Stomach (tissue), 9 donors: ENCODE data around the gene SCN2A. TPM values are rescaled to one million over a fixed set of nuclear protein-coding genes. Genes with fewer than 3 reads are reported as not detected.
A peak's percentile ranks its signal among the peaks of the same experiment; 100 is the strongest.

Experiments used
- DNase-seq, 2 donors: peaks; one replicate each; pipeline versions ENCODE4 v3.0.0 to v3.0.0-alpha.2; 2013 to 2019
- H3K27ac ChIP-seq, 5 donors: fragments of 200-600 bp in 4 of 5; sonication (generic) in 4 of 5; one replicate each; pipeline ENCODE4 v1.5.1; 2013 to 2019; ENCODE audit warnings: mild to moderate bottlenecking in 1 of 5, moderate library complexity in 1 of 5
- H3K27me3 ChIP-seq, 3 donors: fragments of 200-600 bp; sonication (generic); one replicate each; pipeline ENCODE4 v1.5.1; 2017 to 2019; ENCODE audit warnings: mixed run types in 1 of 3
- H3K36me3 ChIP-seq, 4 donors: fragments of 200-600 bp; sonication (generic); 1 replicate in 3 of 4; 2 replicates in 1 of 4; pipeline ENCODE4 v1.5.1; 2016 to 2019
- H3K4me1 ChIP-seq, 4 donors: fragments of 200-600 bp; sonication (generic); one replicate each; pipeline ENCODE4 v1.5.1; 2016 to 2019
- H3K4me3 ChIP-seq, 4 donors: fragments of 200-600 bp; sonication (generic) in 3 of 4; one replicate each; pipeline ENCODE4 v1.5.1; 2016 to 2019; ENCODE audit warnings: mild to moderate bottlenecking in 1 of 4
- H3K9me3 ChIP-seq, 4 donors: fragments of 200-600 bp; sonication (generic); one replicate each; pipeline ENCODE4 v1.5.1; 2016 to 2019
- EP300 ChIP-seq: sonication (generic); formaldehyde crosslinking; IDR thresholded peaks from one replicate; pipeline ENCODE4 v1.6.1; 2017; ENCODE audit warnings: antibody characterized with exemption
- POLR2A ChIP-seq, 4 donors: fragments of 450-650 bp; IDR thresholded peaks; one replicate each; pipeline ENCODE4 v1.6.1; 2016; ENCODE audit warnings: antibody characterized with exemption in 4 of 4, control low read depth in 2 of 4, mild to moderate bottlenecking in 1 of 4, moderate library complexity in 1 of 4
- POLR2AphosphoS5 ChIP-seq, 3 donors: sonication (generic); formaldehyde crosslinking; IDR thresholded peaks; one replicate each; pipeline ENCODE4 v1.6.1; 2016; ENCODE audit warnings: antibody characterized with exemption in 3 of 3
- WGBS, 5 donors: extraction: QIAGEN DNeasy Blood & Tissue Kit in 3 of 5; methylation state at CpG; one replicate each; pipeline versions ENCODE4 v1.1.5 to v1.1.7; 2013 to 2018; 5-methylcytosine and 5-hydroxymethylcytosine counted together
- intact Hi-C: fragments of 100-400 bp; cut with DNase I; formaldehyde crosslinking; loops from one replicate; pipeline ENCODE4 v1.15.1; 2023; ENCODE audit warnings: low total_unique reads
- polyA plus RNA-seq, 3 donors: library from polyadenylated mRNA; stranded (reverse); fragments of 200-250 nt; gene quantifications; one replicate each; pipeline ENCODE4 v1.2.3, GENCODE V29; 2013
- total RNA-seq, 5 donors: library from RNA; depleted of rRNA; stranded (reverse); fragments of >200 nt; gene quantifications; one replicate each; pipeline versions ENCODE4 v1.1.0 to v1.2.3, GENCODE V29; 2014 to 2016
- TF ChIP-seq, protein P1 (sequence below), 7 experiments: fragments of 450-650 bp in 4 of 7; fragments of 200-600 bp in 3 of 7; sonication (generic) in 3 of 7; IDR thresholded peaks; one replicate each; pipeline ENCODE4 v1.5.1; 2016 to 2019; ENCODE audit warnings: antibody characterized with exemption in 7 of 7, control low read depth in 2 of 7, mild to moderate bottlenecking in 1 of 7
- donor health status: healthy with polysubstance abuse.
- donor health status: Bipolar disorder and iron deficiency.
- donor health status: healthy.

SCN2A gene
- total and polyA plus RNA-seq, 8 donors, result 0.06 to 4.1 (median 1.0) TPM; not detected in 2

DNA sequence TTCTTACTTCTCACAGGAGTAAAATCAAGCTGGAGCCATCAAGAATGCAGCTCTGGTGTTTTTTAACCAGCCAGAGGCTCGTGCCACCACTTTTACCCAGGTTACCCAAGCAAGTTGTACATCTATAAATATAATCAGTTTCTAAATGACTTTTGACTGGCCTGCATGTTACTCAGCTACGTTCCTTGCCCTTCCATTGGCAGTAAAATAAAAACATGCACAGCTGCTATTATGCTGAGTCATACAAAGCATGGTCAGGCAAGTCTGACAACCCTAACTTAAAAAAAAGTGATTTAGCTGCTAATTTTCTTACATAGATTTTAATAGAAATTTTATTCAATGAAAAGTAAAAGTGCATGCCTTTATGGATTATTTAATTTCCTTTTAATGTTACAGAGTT lies 118.5 kb downstream of the SCN2A start:
- Histone ChIP-seq H3K4me3 (no peak overlapping the region), H3K36me3 (no peaks in the 10 kb centered on the region), H3K9me3 (no peaks in the 10 kb centered on the region), H3K27me3 (no peaks in the 10 kb centered on the region), H3K4me1 (no peaks in the 10 kb centered on the region), H3K27ac (no peak overlapping the region)
- TF ChIP-seq, protein P1, sequence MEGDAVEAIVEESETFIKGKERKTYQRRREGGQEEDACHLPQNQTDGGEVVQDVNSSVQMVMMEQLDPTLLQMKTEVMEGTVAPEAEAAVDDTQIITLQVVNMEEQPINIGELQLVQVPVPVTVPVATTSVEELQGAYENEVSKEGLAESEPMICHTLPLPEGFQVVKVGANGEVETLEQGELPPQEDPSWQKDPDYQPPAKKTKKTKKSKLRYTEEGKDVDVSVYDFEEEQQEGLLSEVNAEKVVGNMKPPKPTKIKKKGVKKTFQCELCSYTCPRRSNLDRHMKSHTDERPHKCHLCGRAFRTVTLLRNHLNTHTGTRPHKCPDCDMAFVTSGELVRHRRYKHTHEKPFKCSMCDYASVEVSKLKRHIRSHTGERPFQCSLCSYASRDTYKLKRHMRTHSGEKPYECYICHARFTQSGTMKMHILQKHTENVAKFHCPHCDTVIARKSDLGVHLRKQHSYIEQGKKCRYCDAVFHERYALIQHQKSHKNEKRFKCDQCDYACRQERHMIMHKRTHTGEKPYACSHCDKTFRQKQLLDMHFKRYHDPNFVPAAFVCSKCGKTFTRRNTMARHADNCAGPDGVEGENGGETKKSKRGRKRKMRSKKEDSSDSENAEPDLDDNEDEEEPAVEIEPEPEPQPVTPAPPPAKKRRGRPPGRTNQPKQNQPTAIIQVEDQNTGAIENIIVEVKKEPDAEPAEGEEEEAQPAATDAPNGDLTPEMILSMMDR (IDR thresholded peaks at IDR 0.05), result no peak
- TF ChIP-seq POLR2A (IDR thresholded peaks at IDR 0.05), result no peak
- TF ChIP-seq POLR2AphosphoS5 (IDR thresholded peaks at IDR 0.05), result no peak
- no peak for TF ChIP-seq EP300
- DNase-seq, result peak in 1 of 2 donors; percentile 24
- intact Hi-C loops, result no loop called here
- 17 to 23% (median 19%) methylated on average over 2 of the region's 2 CpGs for WGBS, 5 donors

DNA sequence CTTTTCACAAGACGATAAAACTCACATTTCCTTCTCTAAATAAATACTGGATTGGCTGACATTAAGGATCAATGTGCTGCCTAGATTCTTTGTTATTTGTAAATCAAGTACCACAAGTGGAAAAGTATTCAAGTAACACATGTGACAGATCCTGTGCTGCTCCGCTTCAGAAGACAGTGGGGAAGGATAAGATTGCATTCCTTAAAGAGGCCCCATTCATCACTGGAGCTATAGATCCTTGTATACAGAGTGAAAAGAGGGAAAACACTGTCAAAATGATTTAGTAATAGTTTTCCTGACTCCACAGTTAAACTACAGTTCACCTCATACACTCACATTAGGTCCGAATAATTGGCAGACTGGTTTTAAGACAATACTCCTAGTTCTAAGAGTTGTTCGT lies 122.3 kb downstream of the SCN2A start:
- intact Hi-C loops, result no loop called here
- Histone ChIP-seq H3K9me3 (no peaks in the 10 kb centered on the region), H3K27ac (no peak overlapping the region), H3K36me3 (no peaks in the 10 kb centered on the region), H3K4me1 (no peaks in the 10 kb centered on the region), H3K27me3 (no peaks in the 10 kb centered on the region), H3K4me3 (no peak overlapping the region)
- 62 to 75% (median 66%) methylated on average over 4 of the region's 4 CpGs for WGBS, 5 donors
- TF ChIP-seq POLR2A (IDR thresholded peaks at IDR 0.05), result no peak
- no peak for TF ChIP-seq POLR2AphosphoS5 (IDR thresholded peaks at IDR 0.05)
- no peak for TF ChIP-seq EP300
- TF ChIP-seq, protein P1 (IDR thresholded peaks at IDR 0.05), result no peak
- DNase-seq, result no peak

DNA sequence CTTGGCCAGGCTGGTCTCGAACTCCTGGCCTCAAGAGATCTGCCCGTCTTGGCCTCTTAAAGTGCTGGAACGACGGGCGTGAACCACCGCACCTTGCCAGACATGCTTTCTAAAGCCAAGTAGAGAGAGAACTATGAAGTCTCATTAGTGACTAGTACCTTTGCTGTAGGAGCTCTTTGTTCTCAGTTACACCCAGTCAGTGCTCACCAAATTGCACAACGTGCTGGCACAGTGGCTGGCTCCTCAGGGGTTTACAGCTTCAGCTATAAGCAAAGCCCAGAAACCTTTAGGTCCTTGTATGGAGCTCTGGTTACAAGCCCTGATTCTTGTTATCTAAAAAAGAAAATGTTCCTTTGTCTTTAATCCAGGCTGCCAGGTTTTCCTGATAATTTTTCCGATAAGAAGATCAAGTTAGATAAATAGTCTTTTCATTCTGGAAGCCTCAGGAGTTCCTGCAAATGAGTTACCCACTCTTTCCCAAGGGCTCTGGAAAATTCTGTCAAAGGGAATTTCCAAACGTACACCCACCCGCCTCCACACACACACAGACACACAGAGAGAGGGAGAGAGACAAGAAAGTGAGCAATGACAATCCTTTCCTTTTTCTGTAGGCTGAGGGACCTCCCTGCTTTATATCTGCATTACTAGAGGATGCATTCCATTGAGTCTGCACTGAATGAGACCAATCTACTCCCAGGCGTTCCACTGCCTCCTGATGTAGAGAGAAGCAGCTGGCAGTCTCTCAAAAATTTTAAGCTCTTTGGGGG lies 130.1 kb downstream of the SCN2A start:
- 41 to 52% (median 48%) methylated on average over 11 of the region's 11 CpGs for WGBS, 5 donors
- intact Hi-C loops, result no loop called here
- DNase-seq, result peak; percentile 15 to 56

DNA sequence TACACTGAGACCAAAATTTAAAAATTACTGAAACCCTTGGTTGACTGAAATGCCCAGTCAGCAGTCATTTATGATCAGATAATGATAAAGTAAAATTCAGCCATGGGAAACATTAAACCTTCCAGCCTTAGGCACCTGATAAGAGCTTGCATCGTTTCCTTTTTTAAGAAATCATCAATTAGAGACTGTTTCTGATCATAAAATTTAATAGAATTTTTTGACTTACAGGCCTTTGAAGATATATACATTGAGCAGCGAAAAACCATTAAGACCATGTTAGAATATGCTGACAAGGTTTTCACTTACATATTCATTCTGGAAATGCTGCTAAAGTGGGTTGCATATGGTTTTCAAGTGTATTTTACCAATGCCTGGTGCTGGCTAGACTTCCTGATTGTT lies 130.7 kb downstream of the SCN2A start:
- no peaks in the 10 kb centered on the region for H3K27me3 ChIP-seq
- TF ChIP-seq, protein P1 (IDR thresholded peaks at IDR 0.05), result no peak
- TF ChIP-seq EP300, result no peak
- no peak for TF ChIP-seq POLR2A (IDR thresholded peaks at IDR 0.05)
- TF ChIP-seq POLR2AphosphoS5 (IDR thresholded peaks at IDR 0.05), result no peak
- H3K36me3 ChIP-seq, result no peaks in the 10 kb centered on the region
- no peaks in the 10 kb centered on the region for H3K9me3 ChIP-seq
- H3K4me3 ChIP-seq, result no peak overlapping the region
- no peak for DNase-seq
- H3K27ac ChIP-seq, result no peak overlapping the region
- H3K4me1 ChIP-seq, result peaks cover 0 to 7% (median 2%) of the 10 kb centered on the region in 4 donors
- intact Hi-C loops, result no loop called here
- WGBS, 5 donors, result 59 to 78% (median 69%) methylated on average over 2 of the region's 2 CpGs

More for the DNA sequence above, 130.1 kb downstream of the SCN2A start:
- Histone ChIP-seq H3K36me3 (no peaks in the 10 kb centered on the region), H3K9me3 (no peaks in the 10 kb centered on the region), H3K4me1 (peaks cover 0 to 7% (median 2%) of the 10 kb centered on the region in 4 donors), H3K27me3 (no peaks in the 10 kb centered on the region), H3K4me3 (no peak overlapping the region), H3K27ac (no peak overlapping the region)
- TF ChIP-seq POLR2A (IDR thresholded peaks at IDR 0.05) (no peak), POLR2AphosphoS5 (IDR thresholded peaks at IDR 0.05) (no peak), EP300 (no peak)
- TF ChIP-seq, protein P1 (IDR thresholded peaks at IDR 0.05), result no peak
